HepG2 (cell line): ENCODE data around the gene CDC42SE1. TPM values are rescaled to one million over a fixed set of nuclear protein-coding genes. Genes with fewer than 3 reads are reported as not detected.
A peak's percentile ranks its signal among the peaks of the same experiment; 100 is the strongest.

Experiments used
- DMAP1 ChIP-seq: IDR thresholded peaks from 2 replicates; pipeline ENCODE4 v1.6.1; 2016
- DMTF1 ChIP-seq: sonication (generic); formaldehyde crosslinking; IDR thresholded peaks from 2 replicates; pipeline ENCODE4 v1.4.0; 2020; ENCODE audit warnings: mild to moderate bottlenecking, missing genetic modification reagents
- HMGXB4 ChIP-seq, 2 experiments: sonication (generic) in 1 of 2; formaldehyde crosslinking in 1 of 2; IDR thresholded peaks; 2 replicates each; pipeline versions ENCODE4 v1.4.0 to v1.6.1; 2018 to 2020; ENCODE audit warnings: missing genetic modification reagents in 2 of 2, borderline replicate concordance in 1 of 2, low read depth in 1 of 2, mild to moderate bottlenecking in 1 of 2, missing biosample characterization in 1 of 2
- IKZF1 ChIP-seq: fragments of 450-650 bp; IDR thresholded peaks from 2 replicates; pipeline ENCODE4 v1.7.1; 2016
- IKZF4 ChIP-seq: sonication (generic); formaldehyde crosslinking; IDR thresholded peaks from 2 replicates; pipeline ENCODE4 v1.5.1; 2020; ENCODE audit warnings: borderline replicate concordance, mild to moderate bottlenecking, low read depth, missing genetic modification reagents; ENCODE audit errors: not compliant biosample characterization
- KDM5A ChIP-seq: fragments of 200-600 bp; sonication (generic); IDR thresholded peaks from 2 replicates; pipeline ENCODE4 v1.7.0; 2018; ENCODE audit warnings: antibody characterized with exemption, mild to moderate bottlenecking, low read length, borderline replicate concordance
- SRF ChIP-seq: IDR thresholded peaks from 2 replicates; pipeline ENCODE4 v1.6.1; 2011; ENCODE audit warnings: mild to moderate bottlenecking, low read depth, low read length, moderate library complexity
- SSRP1 ChIP-seq: IDR thresholded peaks from 2 replicates; pipeline ENCODE4 v1.6.1; 2016; ENCODE audit warnings: control low read depth
- TRAFD1 ChIP-seq: sonication (generic); formaldehyde crosslinking; IDR thresholded peaks from 2 replicates; pipeline ENCODE4 v1.5.1; 2020; ENCODE audit warnings: missing genetic modification reagents, mild to moderate bottlenecking, borderline replicate concordance
- ZEB1 ChIP-seq: IDR thresholded peaks from 2 replicates; pipeline ENCODE4 v1.6.1; 2012; ENCODE audit warnings: mild to moderate bottlenecking, low read depth, inconsistent platforms; ENCODE audit not compliant: insufficient replicate concordance
- ZNF12 ChIP-seq: sonication (generic); formaldehyde crosslinking; IDR thresholded peaks from 2 replicates; pipeline ENCODE4 v1.5.0; 2020; ENCODE audit warnings: missing genetic modification reagents
- ZNF337 ChIP-seq: sonication (generic); formaldehyde crosslinking; IDR thresholded peaks from 2 replicates; pipeline ENCODE4 v1.5.1; 2020; ENCODE audit warnings: missing genetic modification reagents, low read depth, mild to moderate bottlenecking, borderline replicate concordance
- ZNF451 ChIP-seq: sonication (generic); formaldehyde crosslinking; IDR thresholded peaks from 2 replicates; pipeline ENCODE4 v1.5.0; 2020; ENCODE audit warnings: mild to moderate bottlenecking, missing genetic modification reagents
- ZNF557 ChIP-seq: sonication (generic); formaldehyde crosslinking; IDR thresholded peaks from 2 replicates; pipeline ENCODE4 v1.4.0; 2020; ENCODE audit warnings: missing genetic modification reagents
- ZNF703 ChIP-seq: sonication (generic); formaldehyde crosslinking; IDR thresholded peaks from 2 replicates; pipeline ENCODE4 v1.5.1; 2020; ENCODE audit warnings: missing genetic modification reagents, mild to moderate bottlenecking, moderate library complexity, borderline replicate concordance
- polyA plus RNA-seq, 8 experiments: library from polyadenylated mRNA; depleted of rRNA in 3 of 8; stranded (reverse) in 7 of 8; unstranded in 1 of 8; fragments of >200 nt; fragmentation: Illumina TruSeq in 4 of 8; extraction: Trizol in 4 of 8; gene quantifications; 2 replicates each; pipeline versions ENCODE4 v1.2.1 to v1.2.3, GENCODE V29; 2011 to 2016; ENCODE audit warnings: low read depth in 4 of 8, missing spikeins in 1 of 8, mixed read lengths in 1 of 8; ENCODE audit not compliant: insufficient read depth in 1 of 8
- total RNA-seq, 5 experiments: library from RNA; depleted of rRNA; stranded (reverse); fragments of >200 nt; fragmentation: Illumina TruSeq; extraction: Trizol; gene quantifications; 2 replicates each; pipeline ENCODE4 v1.2.3, GENCODE V29; 2016; ENCODE audit warnings: low read depth in 1 of 5
- TF ChIP-seq, protein P1 (sequence below): IDR thresholded peaks from 2 replicates; pipeline ENCODE4 v1.6.1; 2016; ENCODE audit warnings: mild to moderate bottlenecking
- TF ChIP-seq, protein P2 (sequence below): sonication (generic); formaldehyde crosslinking; conservative IDR thresholded peaks from 2 replicates; pipeline ENCODE4 v1.5.0; 2020; ENCODE audit warnings: missing genetic modification reagents

The CDC42SE1 gene
- total and polyA plus RNA-seq, 2 of the 13 experiments (the other 11 are each of a cell fraction or from before 2014, with no cell fraction given) = 17.6 to 17.9 TPM

GRCh38 chr1:151059109-151060006 lies at the start of gene CDC42SE1 (continued):
- no peak for TF ChIP-seq TRAFD1 (CRISPR knock-in tag)
- peak; percentile 59; the same call in 1 of the 2 replicates for TF ChIP-seq KDM5A
- TF ChIP-seq IKZF4 (CRISPR knock-in tag) = no peak
- TF ChIP-seq ZEB1 = peak; percentile 28
- peak; percentile 95 to 99 for TF ChIP-seq HMGXB4 (CRISPR knock-in tag; IDR thresholded peaks at IDR 0.05; ENCODE audit: borderline replicate concordance in 1 of 2, low read depth in 1 of 2)
- no peak for TF ChIP-seq ZNF557 (CRISPR knock-in tag)
- TF ChIP-seq SRF = no peak
- no peak for TF ChIP-seq ZNF337
- TF ChIP-seq, protein P1, sequence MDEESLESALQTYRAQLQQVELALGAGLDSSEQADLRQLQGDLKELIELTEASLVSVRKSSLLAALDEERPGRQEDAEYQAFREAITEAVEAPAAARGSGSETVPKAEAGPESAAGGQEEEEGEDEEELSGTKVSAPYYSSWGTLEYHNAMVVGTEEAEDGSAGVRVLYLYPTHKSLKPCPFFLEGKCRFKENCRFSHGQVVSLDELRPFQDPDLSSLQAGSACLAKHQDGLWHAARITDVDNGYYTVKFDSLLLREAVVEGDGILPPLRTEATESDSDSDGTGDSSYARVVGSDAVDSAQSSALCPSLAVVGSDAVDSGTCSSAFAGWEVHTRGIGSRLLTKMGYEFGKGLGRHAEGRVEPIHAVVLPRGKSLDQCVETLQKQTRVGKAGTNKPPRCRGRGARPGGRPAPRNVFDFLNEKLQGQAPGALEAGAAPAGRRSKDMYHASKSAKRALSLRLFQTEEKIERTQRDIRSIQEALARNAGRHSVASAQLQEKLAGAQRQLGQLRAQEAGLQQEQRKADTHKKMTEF = peak; percentile 93
- TF ChIP-seq SSRP1 (CRISPR knock-in tag) = no peak
- no peak for TF ChIP-seq ZNF451
- TF ChIP-seq IKZF1 = no peak
- peak; percentile 57 for TF ChIP-seq DMAP1 (CRISPR knock-in tag)
- TF ChIP-seq DMTF1 = no peak
- TF ChIP-seq ZNF703 (CRISPR knock-in tag) = 0 out of 2 replicates have a peak, but pooled peaks have one; percentile 25
- no peak for TF ChIP-seq ZNF12 (CRISPR knock-in tag)
- TF ChIP-seq, protein P2, sequence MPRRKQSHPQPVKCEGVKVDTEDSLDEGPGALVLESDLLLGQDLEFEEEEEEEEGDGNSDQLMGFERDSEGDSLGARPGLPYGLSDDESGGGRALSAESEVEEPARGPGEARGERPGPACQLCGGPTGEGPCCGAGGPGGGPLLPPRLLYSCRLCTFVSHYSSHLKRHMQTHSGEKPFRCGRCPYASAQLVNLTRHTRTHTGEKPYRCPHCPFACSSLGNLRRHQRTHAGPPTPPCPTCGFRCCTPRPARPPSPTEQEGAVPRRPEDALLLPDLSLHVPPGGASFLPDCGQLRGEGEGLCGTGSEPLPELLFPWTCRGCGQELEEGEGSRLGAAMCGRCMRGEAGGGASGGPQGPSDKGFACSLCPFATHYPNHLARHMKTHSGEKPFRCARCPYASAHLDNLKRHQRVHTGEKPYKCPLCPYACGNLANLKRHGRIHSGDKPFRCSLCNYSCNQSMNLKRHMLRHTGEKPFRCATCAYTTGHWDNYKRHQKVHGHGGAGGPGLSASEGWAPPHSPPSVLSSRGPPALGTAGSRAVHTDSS = no peak
